Fibroblast of lung (primary cell): ENCODE data around the gene IGF2R. TPM values are rescaled to one million over a fixed set of nuclear protein-coding genes. Genes with fewer than 3 reads are reported as not detected.

Source experiments
- DNase-seq, 2 donors: peaks; one replicate each; pipeline versions ENCODE4 v3.0.0 to v3.0.0-alpha.2; 2010; ENCODE audit warnings: low read depth in 2 of 2
- H2AFZ ChIP-seq: 2 replicates; pipeline ENCODE4 v1.5.1; 2012; ENCODE audit warnings: low read length, control low read depth, inconsistent platforms
- H3K27ac ChIP-seq: 2 replicates; pipeline ENCODE4 v1.5.1; 2011; ENCODE audit warnings: low read length, control low read depth; ENCODE audit not compliant: insufficient read depth
- H3K27me3 ChIP-seq: 2 replicates; pipeline ENCODE4 v1.5.1; 2011; ENCODE audit warnings: mild to moderate bottlenecking, low read length; ENCODE audit not compliant: control insufficient read depth, insufficient read depth
- H3K36me3 ChIP-seq: 2 replicates; pipeline ENCODE4 v1.5.1; 2011; ENCODE audit warnings: low read length; ENCODE audit not compliant: control insufficient read depth, insufficient read depth
- H3K4me1 ChIP-seq: 2 replicates; pipeline ENCODE4 v1.5.1; 2011; ENCODE audit warnings: low read length; ENCODE audit not compliant: control insufficient read depth, insufficient read depth; ENCODE audit errors: extremely low read depth
- H3K4me2 ChIP-seq: 2 replicates; pipeline ENCODE4 v1.5.1; 2011; ENCODE audit warnings: low read length, control low read depth; ENCODE audit not compliant: insufficient read depth; ENCODE audit errors: extremely low read depth
- H3K4me3 ChIP-seq, 4 experiments: fragments of 200-600 bp in 1 of 4; sonication (generic) in 1 of 4; replicated peaks in 1 of 4; 2 replicates each; pipeline ENCODE4 v1.5.1; 2011 to 2016; ENCODE audit warnings: low read length in 4 of 4, low read depth in 3 of 4, mild to moderate bottlenecking in 3 of 4, control low read depth in 2 of 4, inconsistent platforms in 1 of 4, mixed read lengths in 1 of 4; ENCODE audit not compliant: insufficient read depth in 1 of 4; ENCODE audit errors: control extremely low read depth in 1 of 4
- H3K79me2 ChIP-seq: 2 replicates; pipeline ENCODE4 v1.5.1; 2012; ENCODE audit warnings: mild to moderate bottlenecking, low read length, inconsistent platforms; ENCODE audit not compliant: control insufficient read depth, insufficient read depth
- H3K9ac ChIP-seq: 2 replicates; pipeline ENCODE4 v1.5.1; 2011; ENCODE audit warnings: mild to moderate bottlenecking, low read length, control low read depth; ENCODE audit not compliant: insufficient read depth
- H3K9me3 ChIP-seq: 2 replicates; pipeline ENCODE4 v1.5.1; 2012; ENCODE audit warnings: low read depth, low read length; ENCODE audit not compliant: control insufficient read depth, insufficient read depth
- H4K20me1 ChIP-seq: 2 replicates; pipeline ENCODE4 v1.5.1; 2011; ENCODE audit warnings: low read length; ENCODE audit not compliant: control insufficient read depth, insufficient read depth; ENCODE audit errors: extremely low read depth
- EZH2 ChIP-seq: IDR thresholded peaks from 2 replicates; pipeline ENCODE4 v1.5.1; 2012; ENCODE audit warnings: low read length, control low read depth, mild to moderate bottlenecking; ENCODE audit errors: missing control alignments
- polyA plus RNA-seq, 2 donors: library from polyadenylated mRNA; depleted of rRNA in 1 of 2; stranded (reverse) in 1 of 2; unstranded in 1 of 2; fragments of >200 nt; gene quantifications; 2 replicates each; pipeline ENCODE4 v1.2.1, GENCODE V29; 2011 to 2012; ENCODE audit warnings: missing spikeins in 1 of 2
- total RNA-seq: library from RNA; depleted of rRNA; stranded (reverse); fragments of >200 nt; gene quantifications from 2 replicates; pipeline ENCODE4 v1.2.1, GENCODE V29; 2014
- TF ChIP-seq, protein P1 (sequence below), 2 donors: IDR thresholded peaks in 1 of 2; conservative IDR thresholded peaks in 1 of 2; 1 replicate in 1 of 2; 2 replicates in 1 of 2; pipeline ENCODE4 v1.5.1; 2011 to 2012; ENCODE audit warnings: low read length in 2 of 2, control low read depth in 1 of 2, inconsistent platforms in 1 of 2, low read depth in 1 of 2, mild to moderate bottlenecking in 1 of 2

Gene IGF2R
- total and polyA plus RNA-seq, 2 donors (not counting 1 experiment from before 2014, with no cell fraction given): 37.6 to 300 TPM

GRCh38 chr6:159974932-159975331 lies 6.0 kb downstream of the IGF2R start:
- peaks cover 5% of the 10 kb centered on the region for H4K20me1 ChIP-seq

DNA sequence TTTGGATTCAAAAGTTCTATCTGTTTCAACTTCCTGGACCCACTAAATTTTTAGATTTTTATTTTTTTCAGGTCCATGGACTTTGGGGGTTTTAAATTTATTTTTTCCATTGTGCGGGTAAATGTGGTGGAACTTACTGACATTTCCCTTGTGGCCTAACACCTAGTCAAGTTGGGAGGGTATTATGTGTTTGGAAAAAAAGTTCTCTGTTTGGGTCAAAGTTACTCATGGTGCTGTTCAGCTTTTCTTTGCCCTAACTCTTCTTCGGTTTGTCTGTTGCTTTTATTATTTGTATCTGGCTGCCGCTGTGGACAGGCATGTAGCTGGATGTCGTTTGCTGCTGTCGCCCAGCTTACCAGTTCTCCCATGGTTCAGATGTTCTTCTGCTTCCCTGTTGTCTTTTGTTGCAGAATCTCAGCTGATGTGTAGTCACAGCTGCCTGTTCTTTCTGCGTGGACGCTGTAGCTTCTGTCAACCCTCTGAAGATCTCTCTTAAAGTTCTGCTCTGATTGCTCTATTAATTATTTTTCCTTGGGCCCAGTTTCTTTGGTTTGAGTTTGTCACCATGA lies 7.9 kb downstream of the IGF2R start:
- Histone ChIP-seq H3K27me3 (no peaks in the 10 kb centered on the region), H3K79me2 (peaks cover 85% of the 10 kb centered on the region), H2AFZ (no peak overlapping the region), H3K9ac (no peak overlapping the region), H3K36me3 (no peaks in the 10 kb centered on the region), H3K9me3 (no peaks in the 10 kb centered on the region), H3K4me2 (peak overlapping the region; percentile 84), H3K4me1 (peaks cover 34% of the 10 kb centered on the region), H4K20me1 (peaks cover 5% of the 10 kb centered on the region), H3K27ac (peak overlapping the region; percentile 48), H3K4me3 (peak overlapping the region in 2 of 4 experiments; percentile 3 to 33)
- TF ChIP-seq EZH2: no peak
- TF ChIP-seq, protein P1, sequence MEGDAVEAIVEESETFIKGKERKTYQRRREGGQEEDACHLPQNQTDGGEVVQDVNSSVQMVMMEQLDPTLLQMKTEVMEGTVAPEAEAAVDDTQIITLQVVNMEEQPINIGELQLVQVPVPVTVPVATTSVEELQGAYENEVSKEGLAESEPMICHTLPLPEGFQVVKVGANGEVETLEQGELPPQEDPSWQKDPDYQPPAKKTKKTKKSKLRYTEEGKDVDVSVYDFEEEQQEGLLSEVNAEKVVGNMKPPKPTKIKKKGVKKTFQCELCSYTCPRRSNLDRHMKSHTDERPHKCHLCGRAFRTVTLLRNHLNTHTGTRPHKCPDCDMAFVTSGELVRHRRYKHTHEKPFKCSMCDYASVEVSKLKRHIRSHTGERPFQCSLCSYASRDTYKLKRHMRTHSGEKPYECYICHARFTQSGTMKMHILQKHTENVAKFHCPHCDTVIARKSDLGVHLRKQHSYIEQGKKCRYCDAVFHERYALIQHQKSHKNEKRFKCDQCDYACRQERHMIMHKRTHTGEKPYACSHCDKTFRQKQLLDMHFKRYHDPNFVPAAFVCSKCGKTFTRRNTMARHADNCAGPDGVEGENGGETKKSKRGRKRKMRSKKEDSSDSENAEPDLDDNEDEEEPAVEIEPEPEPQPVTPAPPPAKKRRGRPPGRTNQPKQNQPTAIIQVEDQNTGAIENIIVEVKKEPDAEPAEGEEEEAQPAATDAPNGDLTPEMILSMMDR (conservative IDR thresholded peaks at IDR 0.05 in 1 of 2, IDR thresholded peaks at IDR 0.05 in 1 of 2; ENCODE audit: low read depth in 1 of 2, low read length in 2 of 2): no peak
- no peak for DNase-seq

More at GRCh38 chr6:159974932-159975331, 6.0 kb downstream of the IGF2R start:
- Histone ChIP-seq H3K79me2 (peaks cover 88% of the 10 kb centered on the region), H3K27ac (no peak overlapping the region), H3K4me2 (no peak overlapping the region), H3K36me3 (no peaks in the 10 kb centered on the region), H3K4me3 (no peak overlapping the region), H2AFZ (no peak overlapping the region), H3K4me1 (peaks cover 29% of the 10 kb centered on the region), H3K9me3 (no peaks in the 10 kb centered on the region), H3K9ac (no peak overlapping the region), H3K27me3 (no peaks in the 10 kb centered on the region)
- DNase-seq: no peak
- TF ChIP-seq, protein P1 (conservative IDR thresholded peaks at IDR 0.05 in 1 of 2, IDR thresholded peaks at IDR 0.05 in 1 of 2; ENCODE audit: low read depth in 1 of 2, low read length in 2 of 2): no peak
- no peak for TF ChIP-seq EZH2

- peak; percentile 76 to 79 for DNase-seq
- peaks cover 85% of the 10 kb centered on the region for H3K79me2 ChIP-seq
- peak overlapping the region; percentile 8 for H2AFZ ChIP-seq
- no peaks in the 10 kb centered on the region for H3K36me3 ChIP-seq
- peak overlapping the region; percentile 48 for H3K27ac ChIP-seq
- H3K4me1 ChIP-seq: peaks cover 40% of the 10 kb centered on the region
- peak overlapping the region in 1 of 4 experiments; percentile 33 for H3K4me3 ChIP-seq
- H3K9ac ChIP-seq: no peak overlapping the region
- peaks cover 5% of the 10 kb centered on the region for H4K20me1 ChIP-seq
- H3K27me3 ChIP-seq: no peaks in the 10 kb centered on the region
- H3K4me2 ChIP-seq: peak overlapping the region; percentile 84
- TF ChIP-seq, protein P1 (conservative IDR thresholded peaks at IDR 0.05 in 1 of 2, IDR thresholded peaks at IDR 0.05 in 1 of 2; ENCODE audit: low read depth in 1 of 2, low read length in 2 of 2): no peak
- no peak for TF ChIP-seq EZH2
- no peaks in the 10 kb centered on the region for H3K9me3 ChIP-seq
These were observed 8.5 kb downstream of the IGF2R start for GRCh38 chr6:159977255-159977903.
